ENCODE data around the gene GCK. TPM values are rescaled to one million over a fixed set of nuclear protein-coding genes. Genes with fewer than 3 reads are reported as not detected.

The GCK gene
- total RNA-seq, 4 donors from 2014 or later = not detected

- no peak for TF ChIP-seq POLR2A (IDR thresholded peaks at IDR 0.05)
- TF ChIP-seq, protein P1, sequence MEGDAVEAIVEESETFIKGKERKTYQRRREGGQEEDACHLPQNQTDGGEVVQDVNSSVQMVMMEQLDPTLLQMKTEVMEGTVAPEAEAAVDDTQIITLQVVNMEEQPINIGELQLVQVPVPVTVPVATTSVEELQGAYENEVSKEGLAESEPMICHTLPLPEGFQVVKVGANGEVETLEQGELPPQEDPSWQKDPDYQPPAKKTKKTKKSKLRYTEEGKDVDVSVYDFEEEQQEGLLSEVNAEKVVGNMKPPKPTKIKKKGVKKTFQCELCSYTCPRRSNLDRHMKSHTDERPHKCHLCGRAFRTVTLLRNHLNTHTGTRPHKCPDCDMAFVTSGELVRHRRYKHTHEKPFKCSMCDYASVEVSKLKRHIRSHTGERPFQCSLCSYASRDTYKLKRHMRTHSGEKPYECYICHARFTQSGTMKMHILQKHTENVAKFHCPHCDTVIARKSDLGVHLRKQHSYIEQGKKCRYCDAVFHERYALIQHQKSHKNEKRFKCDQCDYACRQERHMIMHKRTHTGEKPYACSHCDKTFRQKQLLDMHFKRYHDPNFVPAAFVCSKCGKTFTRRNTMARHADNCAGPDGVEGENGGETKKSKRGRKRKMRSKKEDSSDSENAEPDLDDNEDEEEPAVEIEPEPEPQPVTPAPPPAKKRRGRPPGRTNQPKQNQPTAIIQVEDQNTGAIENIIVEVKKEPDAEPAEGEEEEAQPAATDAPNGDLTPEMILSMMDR (IDR thresholded peaks at IDR 0.05) = no peak
- no peaks in the 10 kb centered on the region for H3K4me1 ChIP-seq
- no peaks in the 10 kb centered on the region for H3K9me3 ChIP-seq
- no peak overlapping the region for H3K27ac ChIP-seq
- no peak for DNase-seq
- H3K36me3 ChIP-seq = no peaks in the 10 kb centered on the region
- no peaks in the 10 kb centered on the region for H3K27me3 ChIP-seq
- H3K4me3 ChIP-seq = no peak overlapping the region
These were observed 45.8 kb upstream of the GCK start for GRCh38 chr7:44235066-44235465.

GRCh38 chr7:44232901-44233715 lies 43.9 kb upstream of the GCK start:
- H3K4me1 ChIP-seq = no peaks in the 10 kb centered on the region
- no peaks in the 10 kb centered on the region for H3K36me3 ChIP-seq
- H3K4me3 ChIP-seq = no peak overlapping the region
- no peaks in the 10 kb centered on the region for H3K9me3 ChIP-seq
- H3K27me3 ChIP-seq = no peaks in the 10 kb centered on the region
- DNase-seq = no peak
- no peak overlapping the region for H3K27ac ChIP-seq
- TF ChIP-seq, protein P1 (IDR thresholded peaks at IDR 0.05) = no peak
- TF ChIP-seq POLR2A (IDR thresholded peaks at IDR 0.05) = no peak

GRCh38 chr7:44232396-44232795 lies 43.2 kb upstream of the GCK start:
- no peak for DNase-seq
- TF ChIP-seq POLR2A (IDR thresholded peaks at IDR 0.05) = no peak
- TF ChIP-seq, protein P1 (IDR thresholded peaks at IDR 0.05) = no peak
- Histone ChIP-seq H3K27ac (no peak overlapping the region), H3K36me3 (no peaks in the 10 kb centered on the region), H3K4me1 (no peaks in the 10 kb centered on the region), H3K27me3 (no peaks in the 10 kb centered on the region), H3K9me3 (no peaks in the 10 kb centered on the region), H3K4me3 (no peak overlapping the region)

DNA sequence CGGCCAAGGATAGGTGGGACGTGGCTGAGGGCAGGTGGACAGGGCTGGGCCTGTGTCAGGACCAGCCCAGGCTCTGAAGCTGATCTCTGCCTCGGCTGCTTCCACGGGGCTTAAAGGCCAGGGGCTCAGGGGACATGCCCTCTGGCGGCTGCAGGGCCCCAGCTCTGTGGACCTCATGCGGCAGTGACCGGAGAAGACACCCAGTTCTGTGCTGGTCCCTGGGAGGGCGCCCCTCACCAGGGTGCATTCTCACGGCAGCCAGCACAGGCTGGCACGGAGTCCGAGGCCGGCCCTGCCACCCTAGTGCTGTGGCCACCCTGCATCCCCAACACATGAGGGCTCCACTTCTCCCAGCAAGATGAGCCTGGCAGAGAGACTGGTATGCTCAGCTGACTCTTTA lies 41.8 kb upstream of the GCK start:
- TF ChIP-seq, protein P1 (IDR thresholded peaks at IDR 0.05) = no peak
- no peak for TF ChIP-seq POLR2A (IDR thresholded peaks at IDR 0.05)
- H3K27ac ChIP-seq = no peak overlapping the region
- H3K4me1 ChIP-seq = no peaks in the 10 kb centered on the region
- DNase-seq = no peak
- H3K4me3 ChIP-seq = no peak overlapping the region
- H3K9me3 ChIP-seq = no peaks in the 10 kb centered on the region
- H3K36me3 ChIP-seq = no peaks in the 10 kb centered on the region
- no peaks in the 10 kb centered on the region for H3K27me3 ChIP-seq

GRCh38 chr7:44230286-44230685 lies 41.0 kb upstream of the GCK start:
- no peak for DNase-seq
- Histone ChIP-seq H3K36me3 (no peaks in the 10 kb centered on the region), H3K9me3 (no peaks in the 10 kb centered on the region), H3K27ac (no peak overlapping the region), H3K4me1 (no peaks in the 10 kb centered on the region), H3K27me3 (no peaks in the 10 kb centered on the region), H3K4me3 (no peak overlapping the region)
- TF ChIP-seq, protein P1 (IDR thresholded peaks at IDR 0.05) = no peak
- TF ChIP-seq POLR2A (IDR thresholded peaks at IDR 0.05) = no peak

Measured in Peyer's patch (tissue), 4 donors.